GM18951 (cell line): ENCODE results near the gene CASP6.

Experiments used
- POLR2A ChIP-seq: IDR thresholded peaks from 4 replicates; pipeline ENCODE4 v1.6.1; 2011; ENCODE audit warnings: mild to moderate bottlenecking; ENCODE audit not compliant: insufficient read length, insufficient read depth; ENCODE audit errors: extremely low read depth
- in situ Hi-C: fragments of 300-500 bp; cut with MboI; formaldehyde crosslinking; loops from one replicate; pipeline ENCODE4 v1.12.0; 2022; ENCODE audit warnings: low sequenced_read_pairs, mixed read lengths, inconsistent platforms; ENCODE audit not compliant: unreplicated experiment

CASP6 gene

GRCh38 chr4:109730619-109731545 lies 27.6 kb upstream of the CASP6 start:
- in situ Hi-C loops: no loop called here
- TF ChIP-seq POLR2A: no peak

GRCh38 chr4:109729718-109730618 lies 26.7 kb upstream of the CASP6 start, which contains the start of gene PLA2G12A:
Gene PLA2G12A (minus strand): TSS chr4:109730070. CDS start chr4:109729809, 261 bp downstream.
- TF ChIP-seq POLR2A: peak; percentile 76
- in situ Hi-C loops: no loop called here

- no peak for TF ChIP-seq POLR2A
- in situ Hi-C loops: no loop called here
Observed at GRCh38 chr4:109729117-109729717, 26.0 kb upstream of the CASP6 start.

GRCh38 chr4:109728385-109728784 lies 25.1 kb upstream of the CASP6 start:
- in situ Hi-C loops: no loop called here

GRCh38 chr4:109723110-109723509 lies 19.9 kb upstream of the CASP6 start:
- TF ChIP-seq POLR2A: no peak
- in situ Hi-C loops: no loop called here

More at GRCh38 chr4:109728385-109728784, 25.1 kb upstream of the CASP6 start:
- TF ChIP-seq POLR2A: no peak

- in situ Hi-C loops: no loop called here
- TF ChIP-seq POLR2A: no peak
Observed at GRCh38 chr4:109722357-109722756, 19.1 kb upstream of the CASP6 start.

- in situ Hi-C loops: no loop called here
- TF ChIP-seq POLR2A: no peak
Observed at GRCh38 chr4:109721033-109721432, 17.8 kb upstream of the CASP6 start.

GRCh38 chr4:109719604-109720003 lies 16.4 kb upstream of the CASP6 start:
- no peak for TF ChIP-seq POLR2A
- in situ Hi-C loops: no loop called here

GRCh38 chr4:109718759-109719158 lies 15.5 kb upstream of the CASP6 start:
- TF ChIP-seq POLR2A: no peak
- in situ Hi-C loops: no loop called here

- in situ Hi-C loops: no loop called here
- TF ChIP-seq POLR2A: no peak
Observed at GRCh38 chr4:109713500-109713899, 10.3 kb upstream of the CASP6 start.

GRCh38 chr4:109708990-109709389 lies 5.7 kb upstream of the CASP6 start:
- no peak for TF ChIP-seq POLR2A
- in situ Hi-C loops: no loop called here

GRCh38 chr4:109708435-109708834 lies 5.2 kb upstream of the CASP6 start:
- no peak for TF ChIP-seq POLR2A
- in situ Hi-C loops: no loop called here
